H1 (cell line): ENCODE data around the gene MYADM. TPM values are rescaled to one million over a fixed set of nuclear protein-coding genes. Genes with fewer than 3 reads are reported as not detected.
A peak's percentile ranks its signal among the peaks of the same experiment; 100 is the strongest.

Source experiments
- CTCF ChIA-PET: fragments of 300-600 bp; sonication (Branson Sonifier 250); formaldehyde crosslinking; loops from one replicate; lab custom pipeline; 2021; ENCODE audit not compliant: partially characterized antibody; lab: Charles Lee
- POLR2A ChIA-PET: fragments of 300-600 bp; sonication (Branson Sonifier 250); formaldehyde crosslinking; loops from one replicate; lab custom pipeline; 2021; ENCODE audit warnings: inconsistent platforms; ENCODE audit not compliant: partially characterized antibody; lab: Charles Lee
- DNase-seq, 2 experiments: peaks; one replicate each; pipeline versions ENCODE4 v3.0.0 to v3.0.0-alpha.2; 2010 to 2022; ENCODE audit warnings: low spot score in 2 of 2, low read depth in 1 of 2, mixed read lengths in 1 of 2
- FAIRE-seq: peaks from 2 replicates; lab custom pipeline; 2011; peaks lifted over from hg19 to GRCh38; lab: Jason Lieb, UNC
- H2AFZ ChIP-seq: 2 replicates; pipeline ENCODE4 v1.8.1; 2012; ENCODE audit warnings: low read length, inconsistent platforms
- H2AK5ac ChIP-seq: 2 replicates; pipeline ENCODE4 v1.6.1; 2013; ENCODE audit warnings: low read depth, low read length
- H2BK120ac ChIP-seq: replicated peaks from 2 replicates; pipeline ENCODE3; 2013; ENCODE audit warnings: low read depth, low read length, inconsistent platforms
- H2BK12ac ChIP-seq: 2 replicates; pipeline ENCODE4 v1.6.1; 2013; ENCODE audit warnings: low read depth, low read length
- H2BK15ac ChIP-seq: 2 replicates; pipeline ENCODE4 v1.6.1; 2013; ENCODE audit warnings: low read length
- H2BK20ac ChIP-seq: 2 replicates; pipeline ENCODE4 v1.6.1; 2013; ENCODE audit warnings: low read length
- H2BK5ac ChIP-seq: 2 replicates; pipeline ENCODE4 v1.6.1; 2013; ENCODE audit warnings: low read depth, low read length
- H3K14ac ChIP-seq: 2 replicates; pipeline ENCODE4 v1.6.1; 2013; ENCODE audit warnings: inconsistent platforms; ENCODE audit not compliant: insufficient read length
- H3K18ac ChIP-seq: 2 replicates; pipeline ENCODE4 v1.6.1; 2013; ENCODE audit warnings: low read length; ENCODE audit errors: extremely low read depth
- H3K23ac ChIP-seq: 2 replicates; pipeline ENCODE4 v1.6.1; 2013; ENCODE audit warnings: inconsistent platforms; ENCODE audit not compliant: insufficient read length
- H3K23me2 ChIP-seq: 2 replicates; pipeline ENCODE4 v1.6.1; 2013; ENCODE audit warnings: low read depth, low read length
- H3K27ac ChIP-seq: 2 replicates; pipeline ENCODE4 v1.6.1; 2011; ENCODE audit warnings: low read depth, low read length, inconsistent platforms
- H3K27me3 ChIP-seq, 4 experiments: replicated peaks in 1 of 4; 1 replicate in 1 of 4; 2 replicates in 3 of 4; pipeline versions ENCODE4 v1.6.1 to v1.8.1; 2011 to 2013; ENCODE audit warnings: low read length in 3 of 4, mild to moderate bottlenecking in 3 of 4, inconsistent platforms in 2 of 4, mixed read lengths in 2 of 4, moderate library complexity in 1 of 4; ENCODE audit not compliant: control insufficient read depth in 3 of 4, insufficient read depth in 3 of 4; ENCODE audit errors: extremely low read depth in 1 of 4
- H3K36me3 ChIP-seq, 4 experiments: 2 replicates each; pipeline versions ENCODE4 v1.6.1 to v1.8.1; 2011 to 2013; ENCODE audit warnings: mild to moderate bottlenecking in 4 of 4, low read length in 3 of 4, moderate library complexity in 2 of 4, control low read depth in 1 of 4, inconsistent platforms in 1 of 4; ENCODE audit not compliant: insufficient read depth in 4 of 4, control insufficient read depth in 2 of 4
- H3K4ac ChIP-seq: replicated peaks from 2 replicates; pipeline ENCODE3; 2013; ENCODE audit warnings: low read length, low read depth, mixed read lengths, inconsistent platforms; ENCODE audit not compliant: insufficient read length
- H3K4me1 ChIP-seq, 4 experiments: replicated peaks in 1 of 4; 1 replicate in 1 of 4; 2 replicates in 3 of 4; pipeline versions ENCODE4 v1.6.1 to v1.8.1; 2011 to 2013; ENCODE audit warnings: low read length in 3 of 4, inconsistent platforms in 2 of 4, mixed read lengths in 1 of 4; ENCODE audit not compliant: insufficient read depth in 4 of 4, control insufficient read depth in 3 of 4
- H3K4me2 ChIP-seq, 2 experiments: 2 replicates each; pipeline versions ENCODE4 v1.6.1 to v1.8.1; 2011 to 2013; ENCODE audit warnings: low read depth in 2 of 2, low read length in 2 of 2, control low read depth in 1 of 2, inconsistent platforms in 1 of 2, mild to moderate bottlenecking in 1 of 2; ENCODE audit not compliant: insufficient read depth in 1 of 2
- H3K4me3 ChIP-seq, 4 experiments: fragments of 200-600, 300-600 bp in 1 of 4; sonication (generic), shearing (Covaris generic), sonication (Bioruptor Twin) in 1 of 4; 2 replicates each; pipeline versions ENCODE4 v1.5.1 to v1.8.1; 2011 to 2016; ENCODE audit warnings: low read length in 4 of 4, low read depth in 3 of 4, control low read depth in 2 of 4, inconsistent platforms in 2 of 4, mild to moderate bottlenecking in 2 of 4, mixed read lengths in 1 of 4, moderate library complexity in 1 of 4; ENCODE audit not compliant: insufficient read depth in 2 of 4; ENCODE audit errors: extremely low read depth in 1 of 4
- H3K56ac ChIP-seq: replicated peaks from 2 replicates; pipeline ENCODE3; 2013; ENCODE audit warnings: low read depth, mild to moderate bottlenecking, mixed read lengths, low read length, inconsistent platforms; ENCODE audit not compliant: insufficient read length
- H3K79me1 ChIP-seq: 2 replicates; pipeline ENCODE4 v1.6.1; 2013; ENCODE audit warnings: low read depth, low read length, control low read depth
- H3K79me2 ChIP-seq, 2 experiments: 2 replicates each; pipeline versions ENCODE4 v1.6.1 to v1.8.1; 2012 to 2013; ENCODE audit warnings: low read length in 2 of 2, mild to moderate bottlenecking in 2 of 2, inconsistent platforms in 1 of 2; ENCODE audit not compliant: insufficient read depth in 2 of 2, control insufficient read depth in 1 of 2
- H3K9ac ChIP-seq, 4 experiments: replicated peaks in 1 of 4; 1 replicate in 1 of 4; 2 replicates in 3 of 4; pipeline versions ENCODE4 v1.6.1 to v1.8.1; 2011 to 2013; ENCODE audit warnings: low read depth in 3 of 4, low read length in 3 of 4, control low read depth in 2 of 4, mild to moderate bottlenecking in 2 of 4, moderate library complexity in 2 of 4, inconsistent platforms in 1 of 4; ENCODE audit errors: extremely low read depth in 1 of 4
- H3K9me3 ChIP-seq, 2 experiments: 2 replicates each; pipeline versions ENCODE4 v1.6.1 to v1.8.1; 2012 to 2013; ENCODE audit warnings: mild to moderate bottlenecking in 2 of 2, moderate library complexity in 2 of 2, control low read depth in 1 of 2, inconsistent platforms in 1 of 2, low read depth in 1 of 2, low read length in 1 of 2, mixed read lengths in 1 of 2; ENCODE audit not compliant: insufficient read depth in 2 of 2
- H4K20me1 ChIP-seq, 2 experiments: replicated peaks in 1 of 2; 2 replicates each; pipeline versions ENCODE3 to v1.8.1; 2011 to 2013; ENCODE audit warnings: inconsistent platforms in 2 of 2, low read length in 2 of 2, mild to moderate bottlenecking in 1 of 2; ENCODE audit not compliant: insufficient read depth in 2 of 2, control insufficient read depth in 1 of 2
- H4K5ac ChIP-seq: 2 replicates; pipeline ENCODE4 v1.6.1; 2013; ENCODE audit warnings: low read length, low read depth, mixed read lengths, inconsistent platforms; ENCODE audit not compliant: insufficient read length
- H4K8ac ChIP-seq: 2 replicates; pipeline ENCODE4 v1.8.0; 2013; ENCODE audit warnings: mild to moderate bottlenecking, moderate library complexity, low read length, inconsistent platforms; ENCODE audit not compliant: insufficient read depth; ENCODE audit errors: extremely low read depth
- H4K91ac ChIP-seq: replicated peaks from 2 replicates; pipeline ENCODE3; 2013; ENCODE audit warnings: low read length, mixed read lengths, inconsistent platforms; ENCODE audit not compliant: insufficient read length
- BRCA1 ChIP-seq: IDR thresholded peaks from 2 replicates; pipeline ENCODE4 v1.6.1; 2012; ENCODE audit warnings: low read depth, low read length, improper control_type of control experiment
- HDAC2 ChIP-seq, 2 experiments: fragments of 300-600 bp in 1 of 2; sonication (generic) in 1 of 2; IDR thresholded peaks; 2 replicates each; pipeline ENCODE4 v1.6.1; 2011 to 2012; ENCODE audit warnings: low read depth in 2 of 2, low read length in 2 of 2, mild to moderate bottlenecking in 2 of 2, moderate library complexity in 2 of 2, borderline replicate concordance in 1 of 2, inconsistent platforms in 1 of 2
- KDM4A ChIP-seq: IDR thresholded peaks from one replicate; pipeline ENCODE4 v1.7.1; 2012; ENCODE audit warnings: low read depth, mild to moderate bottlenecking, moderate library complexity, low read length, inconsistent platforms; ENCODE audit not compliant: severe bottlenecking
- SAP30 ChIP-seq: fragments of 300-600 bp; sonication (generic); IDR thresholded peaks from 2 replicates; pipeline ENCODE4 v1.7.1; 2012; ENCODE audit warnings: low read length, moderate library complexity, mild to moderate bottlenecking, inconsistent platforms; ENCODE audit not compliant: insufficient read depth, insufficient replicate concordance
- SIX5 ChIP-seq: IDR thresholded peaks from 2 replicates; pipeline ENCODE4 v1.6.1; 2011; ENCODE audit warnings: mild to moderate bottlenecking, low read depth, low read length
- YY1 ChIP-seq: IDR thresholded peaks from 2 replicates; pipeline ENCODE4 v1.6.1; 2011; ENCODE audit warnings: low read depth, mild to moderate bottlenecking, low read length
- WGBS, 2 experiments: shearing (Covaris generic) in 1 of 2; methylation state at CpG; one replicate each; pipeline versions ENCODE4 v1.1.6 to v1.1.7; 2013 to 2015; ENCODE audit warnings: low lambda C conversion rate in 2 of 2, mixed read lengths in 2 of 2, inconsistent platforms in 1 of 2, low coverage in 1 of 2, missing lambda C conversion rate in 1 of 2; ENCODE audit not compliant: insufficient replicate concordance in 2 of 2, insufficient coverage in 1 of 2, insufficient read length in 1 of 2; ENCODE audit errors: extremely low coverage in 1 of 2, missing lambda C conversion rate in 1 of 2; 5-methylcytosine and 5-hydroxymethylcytosine counted together
- polyA plus RNA-seq, 7 experiments: library from polyadenylated mRNA; depleted of rRNA in 3 of 7; stranded (reverse) in 5 of 7; unstranded in 2 of 7; fragments of >200 nt in 5 of 7; fragments of 200-250 nt in 2 of 7; gene quantifications; 1 replicate in 5 of 7; 2 replicates in 1 of 7; 4 replicates in 1 of 7; pipeline versions ENCODE4 v1.2.1 to v1.2.3, GENCODE V29; 2011 to 2013; ENCODE audit warnings: missing spikeins in 2 of 7, mixed read lengths in 2 of 7
- total RNA-seq: library from RNA; stranded (reverse); fragmentation: NEBNext Ultra II Directional; extraction: Animal tissue kit (Norgen Biotek cat#: 25700); gene quantifications from 2 replicates; pipeline ENCODE4 v1.2.1, GENCODE V29; 2021
- TF ChIP-seq, protein P1 (sequence below), 3 experiments: IDR thresholded peaks; 1 replicate in 2 of 3; 2 replicates in 1 of 3; pipeline versions ENCODE4 v1.5.1 to v1.6.1; 2011; ENCODE audit warnings: low read length in 3 of 3, mild to moderate bottlenecking in 3 of 3, inconsistent platforms in 2 of 3, low read depth in 1 of 3, moderate library complexity in 1 of 3; ENCODE audit not compliant: insufficient read depth in 1 of 3; ENCODE audit errors: control extremely low read depth in 1 of 3
- TF ChIP-seq, protein P2 (sequence below): IDR thresholded peaks from 2 replicates; pipeline ENCODE4 v1.6.1; 2011; ENCODE audit warnings: low read length, improper control_type of control experiment

The MYADM gene
- total and polyA plus RNA-seq, 2 of the 8 experiments (the other 6 are each of a cell fraction or from before 2014, with no cell fraction given) = 70.1 to 74.2 TPM

DNA sequence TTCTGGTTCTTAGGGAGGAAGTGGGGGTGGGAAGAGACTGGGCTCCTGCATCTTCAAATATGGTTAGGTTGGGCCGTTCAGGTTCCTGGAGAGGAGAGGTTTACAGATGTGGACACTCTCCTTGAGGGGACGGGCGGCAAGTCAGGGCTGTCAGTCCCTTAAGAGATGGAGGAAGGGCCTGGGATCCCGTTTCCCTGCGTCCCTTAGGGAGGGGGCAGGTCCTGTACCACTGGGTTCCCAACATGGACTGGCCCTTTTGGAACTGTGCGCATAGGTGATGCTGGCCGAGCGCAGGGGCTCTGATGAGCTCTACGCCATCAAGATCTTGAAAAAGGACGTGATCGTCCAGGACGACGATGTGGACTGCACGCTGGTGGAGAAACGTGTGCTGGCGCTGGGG is 30.5 kb downstream of the MYADM start:
- H2BK120ac ChIP-seq = no peak overlapping the region
- POLR2A ChIA-PET = interaction anchor here (1.0 to 2.5 kb wide), 7 partner anchors 9 to 82 kb away, joined by 5 to 13 read pairs (median 9); partner anchors contain the start of gene MYADM
- no peak for TF ChIP-seq HDAC2 (IDR thresholded peaks at IDR 0.05; ENCODE audit: borderline replicate concordance in 1 of 2, low read depth in 2 of 2, low read length in 2 of 2)
- no peak for TF ChIP-seq BRCA1
- TF ChIP-seq KDM4A = no peak
- TF ChIP-seq, protein P1, sequence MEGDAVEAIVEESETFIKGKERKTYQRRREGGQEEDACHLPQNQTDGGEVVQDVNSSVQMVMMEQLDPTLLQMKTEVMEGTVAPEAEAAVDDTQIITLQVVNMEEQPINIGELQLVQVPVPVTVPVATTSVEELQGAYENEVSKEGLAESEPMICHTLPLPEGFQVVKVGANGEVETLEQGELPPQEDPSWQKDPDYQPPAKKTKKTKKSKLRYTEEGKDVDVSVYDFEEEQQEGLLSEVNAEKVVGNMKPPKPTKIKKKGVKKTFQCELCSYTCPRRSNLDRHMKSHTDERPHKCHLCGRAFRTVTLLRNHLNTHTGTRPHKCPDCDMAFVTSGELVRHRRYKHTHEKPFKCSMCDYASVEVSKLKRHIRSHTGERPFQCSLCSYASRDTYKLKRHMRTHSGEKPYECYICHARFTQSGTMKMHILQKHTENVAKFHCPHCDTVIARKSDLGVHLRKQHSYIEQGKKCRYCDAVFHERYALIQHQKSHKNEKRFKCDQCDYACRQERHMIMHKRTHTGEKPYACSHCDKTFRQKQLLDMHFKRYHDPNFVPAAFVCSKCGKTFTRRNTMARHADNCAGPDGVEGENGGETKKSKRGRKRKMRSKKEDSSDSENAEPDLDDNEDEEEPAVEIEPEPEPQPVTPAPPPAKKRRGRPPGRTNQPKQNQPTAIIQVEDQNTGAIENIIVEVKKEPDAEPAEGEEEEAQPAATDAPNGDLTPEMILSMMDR (IDR thresholded peaks at IDR 0.05; ENCODE audit: control extremely low read depth in 1 of 3, insufficient read depth in 1 of 3, low read depth in 1 of 3, low read length in 3 of 3) = no peak
- TF ChIP-seq SAP30 = no peak
- TF ChIP-seq SIX5 = no peak
- TF ChIP-seq YY1 = no peak
- TF ChIP-seq, protein P2, sequence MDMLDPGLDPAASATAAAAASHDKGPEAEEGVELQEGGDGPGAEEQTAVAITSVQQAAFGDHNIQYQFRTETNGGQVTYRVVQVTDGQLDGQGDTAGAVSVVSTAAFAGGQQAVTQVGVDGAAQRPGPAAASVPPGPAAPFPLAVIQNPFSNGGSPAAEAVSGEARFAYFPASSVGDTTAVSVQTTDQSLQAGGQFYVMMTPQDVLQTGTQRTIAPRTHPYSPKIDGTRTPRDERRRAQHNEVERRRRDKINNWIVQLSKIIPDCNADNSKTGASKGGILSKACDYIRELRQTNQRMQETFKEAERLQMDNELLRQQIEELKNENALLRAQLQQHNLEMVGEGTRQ = no peak

More for the DNA sequence above, 30.5 kb downstream of the MYADM start:
- Histone ChIP-seq H3K14ac (no peak overlapping the region), H2BK5ac (peak overlapping the region; percentile 44; the same call in 1 of the 2 replicates), H4K8ac (peak overlapping the region; percentile 3; the same call in 1 of the 2 replicates), H4K5ac (no peak overlapping the region), H3K18ac (0 out of 2 replicates have a peak overlapping the region, but pooled peaks have one; percentile 53), H3K27ac (no peak overlapping the region), H2BK20ac (peak overlapping the region; percentile 80; the same call in 1 of the 2 replicates), H4K91ac (no peak overlapping the region), H3K79me1 (0 out of 2 replicates have a peak, but pooled peaks cover 2% of the 10 kb centered on the region), H3K56ac (no peak overlapping the region), H2AK5ac (no peak overlapping the region), H3K4ac (no peak overlapping the region), H3K79me2 (no peaks in the 10 kb centered on the region), H2BK12ac (no peak overlapping the region), H3K4me1 (peaks cover 0 to 14% (median 9%) of the 10 kb centered on the region in 4 experiments; a peak in 4 of 7 replicates), H3K9me3 (no peaks in the 10 kb centered on the region), H2AFZ (no peak overlapping the region), H4K20me1 (no peaks in the 10 kb centered on the region), H3K36me3 (peaks cover 0 to 8% (median 2%) of the 10 kb centered on the region in 4 experiments; a peak in 4 of 8 replicates), H3K4me3 (peak overlapping the region; percentile 28 to 68 (median 56); a peak in 7 of 8 replicates), H3K27me3 (peaks cover 0 to 3% (median 0%) of the 10 kb centered on the region in 4 experiments; a peak in 1 of 7 replicates), H3K4me2 (peak overlapping the region; percentile 68 to 100), H3K23ac (no peak overlapping the region), H3K23me2 (peaks cover 6% of the 10 kb centered on the region), H3K9ac (peak overlapping the region in 2 of 4 experiments; percentile 5 to 19; a peak in 2 of 7 replicates), H2BK15ac (peak overlapping the region; percentile 97; the same call in 1 of the 2 replicates)
- WGBS, 2 experiments = 17% methylated on average over 16 of the region's 16 CpGs; no CpG with 5 or more reads in 1 of the 2 experiments
- FAIRE-seq (no peak), DNase-seq (no peak)
- CTCF ChIA-PET = interaction anchor here (0.6 to 8.6 kb wide), 11 partner anchors 8 to 129 kb away, joined by 3 to 44 read pairs (median 6); partner anchors contain the start of gene PRKCG
